ENCODE measurements around the gene GDAP2.

Gene GDAP2

GRCh38 chr1:117842408-117843170 is 86.8 kb downstream of the GDAP2 start:
- in situ Hi-C loops (cut with MboI; ENCODE audit: low sequenced_read_pairs): no loop called here

GRCh38 chr1:117841117-117841650 is 88.2 kb downstream of the GDAP2 start:
- in situ Hi-C loops (cut with MboI; ENCODE audit: low sequenced_read_pairs): no loop called here

- in situ Hi-C loops (cut with MboI; ENCODE audit: low sequenced_read_pairs): no loop called here
These were observed 90.5 kb downstream of the GDAP2 start for GRCh38 chr1:117838911-117839310.

GRCh38 chr1:117836069-117836468 is 93.4 kb downstream of the GDAP2 start:
- in situ Hi-C loops (cut with MboI; ENCODE audit: low sequenced_read_pairs): no loop called here

GRCh38 chr1:117834416-117834815 is 95.0 kb downstream of the GDAP2 start:
- in situ Hi-C loops (cut with MboI; ENCODE audit: low sequenced_read_pairs): no loop called here

GRCh38 chr1:117832453-117832852 is 97.0 kb downstream of the GDAP2 start:
- in situ Hi-C loops (cut with MboI; ENCODE audit: low sequenced_read_pairs): no loop called here

GRCh38 chr1:117830222-117830621 is 99.2 kb downstream of the GDAP2 start:
- in situ Hi-C loops (cut with MboI; ENCODE audit: low sequenced_read_pairs): no loop called here

- in situ Hi-C loops (cut with MboI; ENCODE audit: low sequenced_read_pairs): no loop called here
These were observed 101.2 kb downstream of the GDAP2 start for GRCh38 chr1:117828201-117828600.

GRCh38 chr1:117826540-117827078 is 102.8 kb downstream of the GDAP2 start:
- in situ Hi-C loops (cut with MboI; ENCODE audit: low sequenced_read_pairs): no loop called here

GRCh38 chr1:117826119-117826518 is 103.3 kb downstream of the GDAP2 start:
- in situ Hi-C loops (cut with MboI; ENCODE audit: low sequenced_read_pairs): no loop called here

GRCh38 chr1:117825414-117825813 is 104.0 kb downstream of the GDAP2 start:
- in situ Hi-C loops (cut with MboI; ENCODE audit: low sequenced_read_pairs): no loop called here

- in situ Hi-C loops (cut with MboI; ENCODE audit: low sequenced_read_pairs): no loop called here
These were observed 104.8 kb downstream of the GDAP2 start for GRCh38 chr1:117824616-117825015.

GRCh38 chr1:117821774-117822482 is 107.5 kb downstream of the GDAP2 start:
- in situ Hi-C loops (cut with MboI; ENCODE audit: low sequenced_read_pairs): no loop called here

- in situ Hi-C loops (cut with MboI; ENCODE audit: low sequenced_read_pairs): no loop called here
These were observed 108.1 kb downstream of the GDAP2 start for GRCh38 chr1:117821382-117821755.

GRCh38 chr1:117820694-117821381 is 108.6 kb downstream of the GDAP2 start:
- in situ Hi-C loops (cut with MboI; ENCODE audit: low sequenced_read_pairs): no loop called here

- in situ Hi-C loops (cut with MboI; ENCODE audit: low sequenced_read_pairs): no loop called here
These were observed 109.3 kb downstream of the GDAP2 start for GRCh38 chr1:117820096-117820495.

- in situ Hi-C loops (cut with MboI; ENCODE audit: low sequenced_read_pairs): no loop called here
These were observed 110.1 kb downstream of the GDAP2 start for GRCh38 chr1:117819301-117819700.

GRCh38 chr1:117818456-117818855 is 111.0 kb downstream of the GDAP2 start:
- in situ Hi-C loops (cut with MboI; ENCODE audit: low sequenced_read_pairs): no loop called here

- in situ Hi-C loops (cut with MboI; ENCODE audit: low sequenced_read_pairs): no loop called here
These were observed 111.8 kb downstream of the GDAP2 start for GRCh38 chr1:117817629-117818028.

- in situ Hi-C loops (cut with MboI; ENCODE audit: low sequenced_read_pairs): no loop called here
These were observed 113.5 kb downstream of the GDAP2 start for GRCh38 chr1:117815926-117816325.

Measured in HL-60/S4 treated with phorbol 12-myristate 13-acetate at 8.2 ng/mL for 4 days and 3 days (cell line).